Left renal pelvis (tissue), 4 donors: ENCODE measurements around the gene PDGFD. TPM values are rescaled to one million over a fixed set of nuclear protein-coding genes. Genes with fewer than 3 reads are reported as not detected.

ENCODE experiments used
- polyA plus RNA-seq, 4 donors: library from polyadenylated mRNA; unstranded; fragments of 120-200 nt; gene quantifications; one replicate each; pipeline ENCODE4 v1.2.1, GENCODE V29; 2013; ENCODE audit not compliant: insufficient read length in 4 of 4

The PDGFD gene
- polyA plus RNA-seq, 4 donors: 20.7 to 84.9 (median 36.6) TPM

Other genes starting within 250 kb of the PDGFD start
- not detected for gene DDI1, start 127.5 kb downstream of the PDGFD start, polyA plus RNA-seq